Amygdala (tissue), 56 donors: Measurements from ENCODE around the gene LIPT1.
"Not testable (repeated sequence)": the region's sequence is repeated elsewhere in the genome, so short reads cannot be mapped to it uniquely, and the experiment has no call there.

Experiments
- DNase-seq, 56 donors: peaks; one replicate each; lab custom pipeline; 2025; lab: John Stamatoyannopoulos, UW

Gene LIPT1

GRCh38 chr2:99171377-99172140 is 16.8 kb downstream of the LIPT1 start:
- no peak for DNase-seq

GRCh38 chr2:99180755-99181623 is 26.2 kb downstream of the LIPT1 start, which contains the start of the genes MITD1 and MRPL30:
Gene MITD1 (minus strand): TSS chr2:99181058. CDS start chr2:99180981, 77 bp downstream.
Gene MRPL30 (plus strand): TSS chr2:99181184. CDS start chr2:99186204, 5,020 bp downstream.
- DNase-seq, result peak; percentile 69 to 97 (median 91)

GRCh38 chr2:99181624-99182000 is 26.8 kb downstream of the LIPT1 start:
- DNase-seq, result no peak

- DNase-seq, result no peak
These were observed 28.3 kb downstream of the LIPT1 start for GRCh38 chr2:99183025-99183424.

- no peak for DNase-seq
These were observed 30.0 kb downstream of the LIPT1 start for GRCh38 chr2:99184811-99185210.

- DNase-seq, result no peak
These were observed 32.2 kb downstream of the LIPT1 start for GRCh38 chr2:99187011-99187410.

GRCh38 chr2:99188357-99188756 is 33.6 kb downstream of the LIPT1 start:
- no peak for DNase-seq

- DNase-seq, result no peak
These were observed 35.8 kb downstream of the LIPT1 start for GRCh38 chr2:99190548-99190947.

GRCh38 chr2:99192364-99192763 is 37.6 kb downstream of the LIPT1 start:
- DNase-seq, result not testable (repeated sequence)

GRCh38 chr2:99198103-99198841 is 43.5 kb downstream of the LIPT1 start:
- no peak for DNase-seq

- no peak for DNase-seq
These were observed 45.5 kb downstream of the LIPT1 start for GRCh38 chr2:99200076-99200800.

- DNase-seq, result no peak
These were observed 47.4 kb downstream of the LIPT1 start for GRCh38 chr2:99201959-99202678.

- no peak for DNase-seq
These were observed 50.7 kb downstream of the LIPT1 start for GRCh38 chr2:99205491-99205890.
